IMR-90 (cell line): ENCODE measurements around the gene SORL1. TPM values are rescaled to one million over a fixed set of nuclear protein-coding genes. Genes with fewer than 3 reads are reported as not detected.

Experiments
- ATAC-seq: fragments of 200-7000 bp; cut with Tn5 transposase; 2 replicates; pipeline ENCODE4 v1.9.1; 2020; ENCODE audit warnings: low read depth, mild to moderate bottlenecking, moderate library complexity
- BruUV-seq: library from RNA; stranded (reverse); fragments of 400-500 nt; replicated peaks from 2 replicates; lab custom pipeline; 2021; lab: Mats Ljungman, UMichigan
- CTCF ChIA-PET: fragments of 300-600 bp; formaldehyde crosslinking; extraction: SDS; loops from one replicate; lab custom pipeline; 2021; ENCODE audit warnings: antibody characterized with exemption; lab: Yijun Ruan, JAX
- POLR2A ChIA-PET: fragments of 300-600 bp; sonication (Branson Sonifier 250); formaldehyde crosslinking; loops from one replicate; lab custom pipeline; 2022; ENCODE audit warnings: antibody characterized with exemption; ENCODE audit not compliant: unreplicated experiment; lab: Charles Lee
- DNase-seq: peaks from one replicate; pipeline ENCODE4 v3.0.0; 2013
- H2AFZ ChIP-seq: replicated peaks from 2 replicates; pipeline ENCODE3; 2013; ENCODE audit warnings: low read length, mild to moderate bottlenecking; ENCODE audit not compliant: poor library complexity
- H2AK5ac ChIP-seq: 2 replicates; pipeline ENCODE4 v1.6.1; 2013; ENCODE audit warnings: low read depth, low read length, inconsistent platforms
- H2AK9ac ChIP-seq: replicated peaks from 2 replicates; pipeline ENCODE3; 2013; ENCODE audit warnings: mild to moderate bottlenecking, low read depth, low read length, moderate library complexity; ENCODE audit not compliant: poor library complexity
- H2BK120ac ChIP-seq: 2 replicates; pipeline ENCODE4 v1.6.1; 2013; ENCODE audit warnings: low read depth, low read length, inconsistent platforms
- H2BK15ac ChIP-seq: 3 replicates; pipeline ENCODE4 v1.6.1; 2013; ENCODE audit warnings: low read depth, low read length, inconsistent platforms
- H2BK20ac ChIP-seq: 2 replicates; pipeline ENCODE4 v1.6.1; 2013; ENCODE audit warnings: low read depth, mild to moderate bottlenecking, inconsistent platforms, low read length, moderate library complexity
- H2BK5ac ChIP-seq: 2 replicates; pipeline ENCODE4 v1.6.1; 2013; ENCODE audit warnings: mild to moderate bottlenecking, low read depth, low read length, inconsistent platforms; ENCODE audit not compliant: poor library complexity, severe bottlenecking
- H3K14ac ChIP-seq: replicated peaks from 2 replicates; pipeline ENCODE4 v1.6.1; 2013; ENCODE audit warnings: low read depth, low read length, inconsistent platforms
- H3K18ac ChIP-seq: 2 replicates; pipeline ENCODE4 v1.6.1; 2013; ENCODE audit warnings: low read depth, low read length, control low read depth
- H3K23ac ChIP-seq: 2 replicates; pipeline ENCODE4 v1.6.1; 2013; ENCODE audit warnings: low read depth, low read length, inconsistent platforms
- H3K27ac ChIP-seq: 2 replicates; pipeline ENCODE4 v1.5.1; 2013; ENCODE audit warnings: mild to moderate bottlenecking, control low read depth, low read length; ENCODE audit not compliant: insufficient read depth
- H3K27me3 ChIP-seq: 2 replicates; pipeline ENCODE4 v1.6.1; 2013; ENCODE audit warnings: low read length; ENCODE audit not compliant: control insufficient read depth, insufficient read depth
- H3K36me3 ChIP-seq: 2 replicates; pipeline ENCODE4 v1.6.1; 2013; ENCODE audit warnings: low read length, mixed read lengths; ENCODE audit not compliant: control insufficient read depth, insufficient read depth
- H3K4ac ChIP-seq: 2 replicates; pipeline ENCODE4 v1.6.1; 2013; ENCODE audit warnings: low read depth, low read length, inconsistent platforms
- H3K4me1 ChIP-seq: 2 replicates; pipeline ENCODE4 v1.6.1; 2013; ENCODE audit warnings: low read length, mixed read lengths; ENCODE audit not compliant: control insufficient read depth, insufficient read depth
- H3K4me2 ChIP-seq: 2 replicates; pipeline ENCODE4 v1.6.1; 2013; ENCODE audit warnings: low read depth, mild to moderate bottlenecking, control low read depth, low read length, moderate library complexity
- H3K4me3 ChIP-seq: 2 replicates; pipeline ENCODE4 v1.5.1; 2013; ENCODE audit warnings: low read depth, mild to moderate bottlenecking, control low read depth, low read length, moderate library complexity; ENCODE audit not compliant: insufficient read depth
- H3K56ac ChIP-seq: 2 replicates; pipeline ENCODE4 v1.6.1; 2013; ENCODE audit warnings: low read length, inconsistent platforms; ENCODE audit not compliant: insufficient read depth; ENCODE audit errors: extremely low read depth
- H3K79me1 ChIP-seq, 2 experiments: 2 replicates each; pipeline ENCODE4 v1.6.1; 2013; ENCODE audit warnings: low read length in 2 of 2, inconsistent platforms in 1 of 2, low read depth in 1 of 2
- H3K9ac ChIP-seq: 2 replicates; pipeline ENCODE4 v1.6.1; 2013; ENCODE audit warnings: low read depth, low read length, control low read depth
- H3K9me1 ChIP-seq: 2 replicates; pipeline ENCODE4 v1.6.1; 2013; ENCODE audit warnings: low read length, inconsistent platforms; ENCODE audit not compliant: insufficient read depth
- H3K9me3 ChIP-seq: 2 replicates; pipeline ENCODE4 v1.6.1; 2013; ENCODE audit warnings: low read length; ENCODE audit not compliant: control insufficient read depth, insufficient read depth
- H4K20me1 ChIP-seq: 2 replicates; pipeline ENCODE4 v1.6.1; 2013; ENCODE audit warnings: low read length, inconsistent platforms; ENCODE audit not compliant: insufficient read depth
- H4K5ac ChIP-seq: 2 replicates; pipeline ENCODE4 v1.6.1; 2013; ENCODE audit warnings: mild to moderate bottlenecking, low read depth, low read length, control low read depth
- H4K8ac ChIP-seq, 2 experiments: 2 replicates each; pipeline ENCODE4 v1.6.1; 2013; ENCODE audit warnings: low read depth in 2 of 2, low read length in 2 of 2, control low read depth in 1 of 2, inconsistent platforms in 1 of 2
- H4K91ac ChIP-seq: 2 replicates; pipeline ENCODE4 v1.6.1; 2013; ENCODE audit warnings: low read depth, low read length, inconsistent platforms; ENCODE audit not compliant: insufficient read depth
- MAFK ChIP-seq: IDR thresholded peaks from 2 replicates; pipeline ENCODE4 v1.6.1; 2012; ENCODE audit warnings: low read depth, low read length, improper control_type of control experiment
- MAZ ChIP-seq: IDR thresholded peaks from 2 replicates; pipeline ENCODE4 v1.6.1; 2012; ENCODE audit warnings: low read depth, mild to moderate bottlenecking, low read length, improper control_type of control experiment, moderate library complexity, borderline replicate concordance
- MXI1 ChIP-seq: IDR thresholded peaks from 2 replicates; pipeline ENCODE4 v1.6.1; 2012; ENCODE audit warnings: low read depth, mild to moderate bottlenecking, low read length, moderate library complexity, borderline replicate concordance
- NFE2L2 ChIP-seq: fragments of 150-350 bp; IDR thresholded peaks from 2 replicates; pipeline ENCODE4 v1.6.1; 2016; ENCODE audit warnings: low read depth, mild to moderate bottlenecking, low read length
- POLR2A ChIP-seq: IDR thresholded peaks from 2 replicates; pipeline ENCODE4 v1.6.1; 2012; ENCODE audit warnings: mild to moderate bottlenecking, low read depth, low read length
- RFX5 ChIP-seq: IDR thresholded peaks from 2 replicates; pipeline ENCODE4 v1.8.0; 2012; ENCODE audit warnings: low read depth, mild to moderate bottlenecking, low read length, moderate library complexity
- WGBS, 2 experiments: methylation state at CpG; one replicate each; pipeline versions ENCODE4 v1.1.5 to v1.1.7; 2013; ENCODE audit warnings: missing lambda C conversion rate in 2 of 2; ENCODE audit not compliant: insufficient read length in 1 of 2; ENCODE audit errors: extremely low coverage in 2 of 2; 5-methylcytosine and 5-hydroxymethylcytosine counted together
- dilution Hi-C: fragments of 300-500 bp; cut with HindIII; formaldehyde crosslinking; loops from one replicate; pipeline ENCODE4 v1.14.3; 2018; ENCODE audit warnings: low sequenced_read_pairs; ENCODE audit not compliant: unreplicated experiment
- in situ Hi-C: fragments of 300-500 bp; cut with MboI; formaldehyde crosslinking; loops from 3 replicates; pipeline ENCODE4 v1.14.3; 2019; ENCODE audit warnings: low sequenced_read_pairs, inconsistent platforms, mixed read lengths
- intact Hi-C: fragments of 100-400 bp; cut with micrococcal nuclease; formaldehyde crosslinking; loops from 2 replicates; pipeline ENCODE4 v1.10.0; 2022
- polyA plus RNA-seq, 3 experiments: library from polyadenylated mRNA; depleted of rRNA; stranded (reverse); fragments of >200 nt; gene quantifications; 2 replicates each; pipeline ENCODE4 v1.2.3, GENCODE V29; 2012; ENCODE audit warnings: low replicate concordance in 1 of 3
- total RNA-seq: library from RNA; depleted of rRNA; stranded (reverse); fragments of >200 nt; gene quantifications from 2 replicates; pipeline ENCODE4 v1.2.3, GENCODE V29; 2012

SORL1 gene
- total and polyA plus RNA-seq, 2 of the 4 experiments (the other 2 are of a cell fraction) = 1.0 to 2.0 TPM

GRCh38 chr11:121626507-121626875, 174.4 kb downstream of the SORL1 start:
- Histone ChIP-seq H4K8ac (no peak overlapping the region), H3K27ac (no peak overlapping the region), H3K36me3 (peaks cover 2% of the 10 kb centered on the region; the same call in 1 of the 2 replicates), H3K4me3 (no peak overlapping the region), H3K18ac (no peak overlapping the region), H3K56ac (no peak overlapping the region), H4K20me1 (no peaks in the 10 kb centered on the region), H4K91ac (no peak overlapping the region), H2AK9ac (peak overlapping the region; percentile 28), H3K4me1 (peaks cover 5% of the 10 kb centered on the region; the same call in 1 of the 2 replicates), H4K5ac (no peak overlapping the region), H2AK5ac (0 out of 2 replicates have a peak overlapping the region, but pooled peaks have one; percentile 30), H2BK120ac (0 out of 2 replicates have a peak overlapping the region, but pooled peaks have one; percentile 22), H3K14ac (no peak overlapping the region), H3K4me2 (no peak overlapping the region), H3K9me1 (0 out of 2 replicates have a peak, but pooled peaks cover 4% of the 10 kb centered on the region), H2BK20ac (no peak overlapping the region), H2AFZ (no peak overlapping the region), H3K9ac (no peak overlapping the region), H3K79me1 (no peaks in the 10 kb centered on the region), H3K4ac (no peak overlapping the region), H3K9me3 (no peaks in the 10 kb centered on the region), H2BK5ac (no peak overlapping the region), H2BK15ac (no peak overlapping the region; the same call in 2 of the 3 replicates), H3K23ac (no peak overlapping the region), H3K27me3 (no peaks in the 10 kb centered on the region)
- ATAC-seq = no peak
- BruUV-seq = no TSS peak
- no peak for DNase-seq
- dilution Hi-C loops = no loop called here
- in situ Hi-C loops = no loop called here
- 100% methylated on average over 1 of the region's 4 CpGs; no CpG with 5 or more reads in 1 of the 2 experiments for WGBS, 2 experiments
- intact Hi-C loops = no loop called here
- ChIA-PET CTCF (no interaction called here), POLR2A (no interaction called here)
- TF ChIP-seq MAZ = no peak
- no peak for TF ChIP-seq RFX5
- no peak for TF ChIP-seq POLR2A
- TF ChIP-seq MXI1 = no peak
- TF ChIP-seq MAFK = no peak
- TF ChIP-seq NFE2L2 = no peak
